T-helper 2 cell (primary cell): Measurements from ENCODE around the gene HOXC10.

Source experiments
- DNase-seq, 5 experiments: peaks; one replicate each; pipeline versions ENCODE4 v3.0.0 to v3.0.0-alpha.2; 2012 to 2022

HOXC10 gene

DNA sequence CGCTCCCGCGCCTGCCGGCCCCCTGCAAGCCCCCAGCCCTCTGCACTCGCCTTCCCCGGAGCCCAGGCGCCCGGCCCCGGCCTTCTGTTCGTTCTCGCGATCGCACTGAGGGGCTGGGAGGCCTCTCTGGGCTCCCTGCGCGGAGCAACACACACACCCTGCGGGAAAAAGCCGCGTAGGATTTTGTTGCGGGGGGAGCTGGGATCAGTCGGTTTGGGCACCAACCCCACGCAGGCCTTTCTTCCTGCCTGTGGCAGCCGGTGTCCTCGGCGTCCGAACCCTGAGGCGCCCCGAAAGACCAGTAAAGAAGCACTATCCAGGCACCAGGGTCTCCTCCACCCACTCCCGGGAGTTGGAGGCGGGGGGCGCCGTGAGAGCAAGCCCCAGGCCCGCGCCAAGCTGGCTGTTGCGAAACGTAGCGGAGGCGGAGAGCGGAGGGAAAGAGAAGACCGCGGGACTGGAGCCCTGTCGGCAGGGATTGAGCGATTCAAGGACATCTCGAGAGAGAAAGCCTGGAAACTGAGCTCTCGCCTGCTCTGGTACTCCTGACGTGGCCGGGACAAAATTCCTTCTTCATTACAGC, 46.0 kb downstream of the HOXC10 start:
- no peak for DNase-seq

DNA sequence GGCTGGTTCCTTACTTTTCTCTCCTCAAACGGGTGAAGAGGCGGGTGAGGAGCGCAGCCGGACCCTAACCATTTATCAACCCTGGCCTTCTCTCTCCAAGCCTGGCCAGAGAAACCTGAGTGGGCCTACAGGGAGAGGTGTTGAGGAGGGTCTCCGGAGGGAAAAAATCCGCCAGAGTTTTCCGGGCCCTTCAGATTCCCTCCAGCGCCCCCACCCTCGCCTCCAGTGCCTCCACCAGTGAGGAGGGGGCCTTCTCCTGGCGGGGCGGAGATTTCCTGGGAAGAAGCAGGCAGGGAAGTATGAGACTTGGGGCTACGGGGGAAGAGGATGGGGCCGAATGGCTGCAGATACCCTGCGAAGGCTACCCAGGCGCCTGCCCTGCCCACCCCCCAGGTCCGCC, 46.5 kb downstream of the HOXC10 start:
- DNase-seq: no peak

DNA sequence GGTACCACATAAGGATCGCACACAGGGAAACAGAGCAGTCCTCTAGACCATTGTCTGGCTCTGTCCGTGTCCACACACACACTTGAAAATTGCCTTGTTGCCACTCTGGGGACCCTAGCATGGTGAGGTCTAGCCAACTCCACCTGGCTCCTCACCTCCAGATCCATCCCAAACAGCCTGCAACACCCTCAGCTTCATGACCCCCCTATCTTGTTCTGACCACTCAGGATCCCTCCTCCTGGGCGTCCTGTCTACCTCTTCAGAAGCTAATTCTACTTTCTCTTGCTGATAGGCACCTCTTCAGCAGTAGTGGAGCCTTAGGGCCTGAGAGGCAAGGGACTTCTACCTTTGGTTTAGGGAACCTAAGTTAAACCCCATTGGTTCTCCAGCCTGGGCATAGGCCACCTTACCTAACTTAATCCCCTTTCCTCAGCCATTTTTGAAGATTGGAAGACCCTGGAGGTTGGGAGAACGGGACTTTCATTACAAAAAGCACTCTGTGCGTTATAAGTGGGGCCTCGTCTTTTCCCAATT, 47.2 kb downstream of the HOXC10 start:
- no peak for DNase-seq

DNA sequence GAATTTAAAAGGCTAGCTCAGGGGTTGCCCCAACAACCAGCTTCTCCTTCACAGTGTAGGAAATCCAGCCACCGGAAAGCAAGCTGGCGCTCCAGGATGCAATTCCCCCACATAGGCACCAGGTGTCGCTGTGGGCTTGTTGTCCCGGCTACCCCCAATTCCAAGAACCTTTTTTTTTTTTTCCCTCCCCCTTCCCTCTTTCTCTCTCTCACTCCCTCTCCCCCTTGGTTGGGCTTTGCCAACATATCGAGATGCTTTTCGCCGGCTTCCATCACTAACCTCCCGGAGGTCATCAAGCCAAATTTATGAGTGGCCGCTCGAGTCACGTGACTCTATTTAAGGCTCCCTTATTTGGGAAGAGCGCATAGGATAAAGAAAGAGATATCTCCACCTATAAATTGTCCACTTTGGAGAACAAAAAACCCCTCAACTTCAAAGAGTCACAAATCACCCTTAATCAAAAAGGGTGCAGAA, 47.7 kb downstream of the HOXC10 start, which contains the start of gene HOXC5:
TSS of gene HOXC5 (plus strand) at position 424 of the 474 bp plus-strand sequence. CDS start 73 bp downstream, outside the sequence.
- peak in 4 of 5 experiments; percentile 30 to 49 (median 40) for DNase-seq

DNA sequence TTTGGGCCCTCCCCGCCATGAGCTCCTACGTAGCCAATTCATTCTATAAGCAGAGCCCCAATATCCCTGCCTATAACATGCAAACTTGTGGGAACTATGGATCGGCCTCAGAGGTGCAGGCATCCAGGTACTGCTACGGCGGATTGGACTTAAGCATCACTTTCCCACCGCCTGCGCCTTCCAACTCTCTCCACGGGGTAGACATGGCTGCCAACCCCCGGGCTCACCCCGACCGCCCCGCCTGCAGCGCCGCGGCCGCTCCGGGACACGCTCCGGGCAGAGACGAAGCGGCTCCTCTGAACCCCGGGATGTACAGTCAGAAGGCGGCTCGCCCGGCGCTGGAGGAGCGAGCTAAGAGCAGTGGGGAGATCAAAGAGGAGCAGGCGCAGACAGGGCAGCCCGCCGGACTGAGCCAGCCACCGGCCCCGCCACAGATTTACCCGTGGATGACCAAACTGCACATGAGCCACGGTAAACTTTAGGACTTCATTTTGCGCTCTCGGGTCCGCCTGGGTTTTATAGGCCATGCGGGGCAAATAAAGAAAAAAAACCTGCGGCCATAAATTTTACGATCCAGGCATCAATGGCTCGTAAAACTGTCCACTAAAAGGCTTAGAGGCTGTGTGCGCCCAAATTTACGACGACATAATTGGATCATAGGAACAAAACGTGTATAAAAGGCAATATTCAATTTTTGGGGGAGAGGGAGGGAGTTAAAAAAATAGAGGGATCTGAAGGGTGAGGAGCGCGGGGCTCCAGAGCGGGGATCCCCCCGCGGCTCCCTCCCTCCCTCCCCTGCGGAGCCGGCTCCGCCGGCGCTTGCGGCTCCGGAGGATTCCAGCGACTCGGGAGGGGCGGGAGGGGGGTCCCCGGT, 48.4 kb downstream of the HOXC10 start:
- DNase-seq: no peak

DNA sequence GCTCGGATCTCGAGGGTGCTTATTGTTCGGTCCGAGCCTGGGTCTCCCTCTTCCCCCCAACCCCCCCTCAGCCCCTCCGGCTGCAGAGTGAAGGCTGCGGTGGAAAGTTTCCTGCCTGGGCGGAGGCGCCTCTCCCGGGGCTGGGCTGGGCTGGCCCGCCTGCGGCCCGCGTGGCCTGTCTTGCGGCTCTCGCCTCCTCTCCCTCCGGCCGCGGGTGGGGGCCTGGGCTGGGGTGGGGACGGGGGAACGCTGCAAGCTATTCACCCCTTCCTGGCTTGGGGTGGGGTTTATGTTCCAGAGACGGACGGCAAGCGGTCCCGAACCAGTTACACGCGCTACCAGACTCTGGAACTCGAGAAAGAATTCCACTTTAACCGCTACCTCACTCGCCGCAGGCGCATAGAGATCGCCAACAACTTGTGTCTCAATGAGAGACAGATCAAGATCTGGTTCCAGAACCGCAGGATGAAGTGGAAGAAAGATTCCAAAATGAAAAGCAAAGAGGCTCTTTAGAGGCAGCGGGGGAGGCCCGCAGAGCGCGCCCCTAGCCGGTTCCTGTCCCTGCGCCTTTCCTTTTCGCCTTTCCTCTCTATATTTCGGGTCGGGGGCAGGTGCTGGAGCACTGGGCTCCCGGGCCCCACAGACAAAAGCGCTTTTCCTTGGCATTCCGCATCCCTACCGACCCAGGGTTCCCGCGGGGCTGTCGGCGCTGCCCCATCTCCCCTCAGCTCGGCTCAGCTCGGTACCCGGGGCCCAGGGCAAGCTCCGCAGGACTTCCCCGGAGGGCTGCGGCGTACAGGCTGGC, 49.2 kb downstream of the HOXC10 start:
- DNase-seq: no peak

DNA sequence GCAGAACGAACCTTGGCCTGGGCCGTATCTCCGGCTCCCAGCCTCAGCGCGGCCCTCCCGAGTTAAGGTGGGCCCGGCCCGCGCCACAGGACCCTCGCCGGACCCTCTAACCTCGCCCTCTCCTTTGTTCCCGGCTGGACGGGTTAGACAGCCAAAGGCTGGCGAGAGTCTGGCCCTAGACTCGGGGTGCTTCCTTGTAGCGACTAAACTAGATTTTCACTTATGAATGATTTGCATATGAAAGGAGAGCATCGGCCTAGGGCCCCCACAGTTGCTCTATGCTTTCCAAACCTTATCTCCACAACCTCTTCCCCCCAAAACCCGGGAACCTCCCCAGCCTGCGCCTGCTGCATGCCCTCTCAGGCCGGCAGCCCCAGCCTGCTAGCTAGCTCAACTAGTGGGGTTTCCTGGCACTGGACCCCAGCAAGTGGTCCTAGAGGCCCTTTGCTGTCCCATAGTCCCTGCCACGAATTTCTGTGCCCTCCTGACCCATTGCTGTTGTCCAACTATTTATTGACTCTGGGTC, 49.9 kb downstream of the HOXC10 start:
- no peak for DNase-seq

DNA sequence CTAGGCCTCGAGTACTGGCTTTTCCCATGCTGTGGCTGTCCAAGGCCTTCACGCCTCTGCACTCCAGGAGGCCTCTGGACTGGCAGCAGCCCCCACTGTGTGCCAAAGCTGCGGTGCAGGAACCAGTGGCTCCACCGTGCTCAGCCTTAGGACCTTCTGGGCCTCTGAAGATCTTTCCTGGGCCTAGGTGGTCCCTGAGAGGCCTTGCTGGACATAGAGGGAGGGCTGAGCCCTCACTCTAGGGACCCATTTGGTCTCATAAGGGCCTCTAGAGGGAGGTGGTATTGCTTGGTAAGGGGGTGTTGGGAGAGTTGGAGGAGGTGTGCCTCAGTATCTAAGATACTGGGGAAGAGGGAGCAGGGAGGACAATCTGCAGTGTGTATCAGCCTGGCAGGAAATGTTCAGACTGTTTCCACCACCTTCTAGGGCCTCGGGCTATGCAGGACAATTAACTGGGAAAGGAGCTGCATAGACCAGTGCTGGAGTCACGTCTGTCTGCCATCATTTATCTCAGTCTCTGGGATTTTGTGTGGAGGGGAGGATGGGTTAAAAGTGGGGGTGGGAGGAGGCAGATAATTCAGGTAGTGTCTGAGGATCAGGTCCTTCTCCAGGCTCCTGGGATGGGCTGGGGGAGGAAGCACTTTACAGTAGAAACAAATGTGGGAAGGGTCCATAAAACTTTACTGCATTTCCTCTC, 50.8 kb downstream of the HOXC10 start:
- DNase-seq: no peak

DNA sequence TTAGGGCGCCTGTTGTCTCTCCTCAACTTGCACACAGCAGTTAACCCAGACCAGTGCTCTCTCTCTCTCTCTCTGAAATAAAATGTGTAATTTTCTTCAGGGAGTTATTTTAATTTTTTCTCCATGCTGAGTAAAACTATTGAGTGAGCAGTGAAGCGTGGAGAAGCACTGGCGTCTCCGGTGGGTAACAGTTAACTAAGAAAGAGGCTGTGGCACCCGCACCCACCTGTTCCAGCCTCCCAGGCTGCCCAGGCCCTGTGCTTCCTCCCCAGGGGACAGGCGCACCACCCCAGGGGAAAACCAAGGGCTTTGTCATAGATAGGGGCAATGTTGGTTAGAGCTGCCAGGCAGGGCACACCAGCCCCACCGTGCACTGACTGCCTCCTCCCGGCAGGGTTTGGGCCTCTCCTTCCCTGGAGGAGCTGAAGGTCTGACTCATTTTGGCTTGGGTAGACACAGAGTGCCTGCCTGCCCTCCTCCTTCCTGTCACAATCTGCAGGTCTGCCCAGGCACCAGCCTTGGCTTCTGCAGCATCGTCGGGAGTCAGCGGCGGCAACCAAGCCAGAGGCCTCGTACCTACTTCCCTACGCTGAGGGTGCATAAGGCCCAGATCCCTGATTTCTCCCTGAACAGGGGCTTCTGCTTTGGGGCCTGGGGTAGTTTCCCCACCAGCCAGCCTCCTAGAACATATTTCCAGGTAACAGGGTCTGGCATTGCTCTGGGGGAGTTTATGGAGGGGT, 51.8 kb downstream of the HOXC10 start:
- DNase-seq: no peak

DNA sequence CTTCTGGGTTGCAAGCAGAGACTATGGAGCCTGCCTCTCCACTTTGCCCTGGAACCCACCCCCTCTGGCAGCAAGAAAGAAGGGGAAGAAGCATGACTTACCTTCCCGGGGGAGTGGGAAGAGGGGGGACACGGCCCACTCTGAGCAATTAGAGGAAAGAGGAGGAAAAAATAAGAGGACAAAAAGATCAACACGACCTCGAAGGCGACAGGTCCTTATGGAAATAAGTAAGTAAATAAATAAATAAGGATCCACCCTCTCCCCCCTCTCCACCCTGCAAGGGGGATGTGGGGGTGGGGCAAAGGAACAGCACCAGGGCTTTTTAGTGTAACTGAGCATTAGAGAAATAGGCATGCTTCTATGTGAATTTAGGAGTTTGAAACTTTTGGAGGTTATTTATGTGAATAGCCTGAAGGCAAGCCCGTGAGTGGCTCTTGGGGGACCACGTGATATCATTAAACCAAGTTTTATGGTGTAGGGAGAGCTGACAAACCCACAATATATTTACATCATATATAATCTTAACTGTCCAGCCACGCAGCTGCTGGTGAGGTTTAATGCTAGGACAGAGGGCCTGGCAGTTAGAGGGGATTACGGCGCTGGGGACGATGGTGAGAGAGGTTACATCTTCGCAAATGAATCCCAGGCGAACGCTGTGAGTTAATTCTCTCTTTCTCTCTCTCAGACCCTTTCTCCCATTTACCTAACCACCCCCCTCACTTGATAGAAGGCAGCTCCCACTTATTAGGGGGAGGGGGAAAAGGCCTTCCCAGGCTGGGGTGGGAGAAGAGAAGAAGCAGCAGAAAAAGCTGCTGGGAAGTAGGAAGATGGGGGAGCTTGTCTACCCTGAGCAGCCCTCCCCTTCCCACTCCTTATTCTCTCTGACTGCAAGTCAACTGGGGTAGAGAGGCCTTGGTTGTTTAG, 52.7 kb downstream of the HOXC10 start:
- no peak for DNase-seq

DNA sequence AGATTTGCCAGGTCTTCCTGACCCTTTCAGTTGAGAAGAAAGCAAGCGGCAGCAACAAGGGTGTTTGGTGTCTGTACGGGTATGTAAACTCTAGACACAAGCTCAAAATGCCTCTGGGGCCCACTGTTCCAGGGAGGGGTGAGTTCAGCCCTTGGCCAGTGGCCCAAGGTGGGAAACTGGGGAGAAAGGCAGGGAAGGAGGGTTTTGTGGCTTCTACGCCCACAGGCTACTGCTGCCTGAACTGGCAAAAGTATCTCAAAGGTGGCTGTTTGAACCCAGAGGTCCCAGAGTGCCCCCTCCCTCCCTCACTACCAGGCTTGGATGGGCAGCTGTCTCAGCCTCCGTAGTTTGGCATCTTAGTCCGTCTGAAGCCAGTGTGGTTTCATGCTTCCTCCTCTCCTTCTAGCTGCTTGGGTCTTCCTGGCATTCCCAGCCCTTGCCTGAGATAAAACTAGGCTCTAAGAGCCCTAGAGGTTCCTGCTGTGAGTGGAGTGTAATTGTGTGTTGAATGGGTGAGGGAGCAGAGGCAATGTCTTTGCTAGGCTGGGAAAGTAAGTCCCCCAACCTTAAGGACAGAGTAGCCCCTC, 53.4 kb downstream of the HOXC10 start:
- DNase-seq: no peak

DNA sequence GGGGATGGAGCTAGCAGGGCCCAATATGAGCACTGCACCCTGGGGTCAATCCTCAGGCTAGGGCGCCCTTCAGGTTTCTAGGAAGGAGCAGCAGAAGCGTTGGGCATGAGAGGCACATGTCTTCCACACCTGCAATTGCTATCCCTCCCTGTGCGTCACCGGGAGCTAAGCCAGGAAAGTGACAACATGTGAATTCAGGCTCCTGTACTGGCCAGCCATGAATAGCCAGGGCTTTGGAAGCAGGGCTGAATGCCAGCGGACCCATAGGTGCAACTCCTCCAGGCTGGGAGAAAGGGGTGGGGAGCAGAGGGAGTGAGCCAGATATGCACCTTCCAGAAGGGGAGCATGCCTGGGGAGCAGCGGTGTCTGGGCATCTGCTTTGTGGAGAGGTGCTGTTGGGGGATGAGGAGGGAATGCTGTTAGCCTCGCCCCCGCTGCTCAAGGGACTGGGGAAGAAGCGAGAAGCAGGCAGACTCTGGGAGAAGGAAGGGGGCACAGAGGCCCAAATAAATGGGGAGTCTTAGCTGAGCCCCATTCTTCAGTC, 54.0 kb downstream of the HOXC10 start:
- no peak for DNase-seq

DNA sequence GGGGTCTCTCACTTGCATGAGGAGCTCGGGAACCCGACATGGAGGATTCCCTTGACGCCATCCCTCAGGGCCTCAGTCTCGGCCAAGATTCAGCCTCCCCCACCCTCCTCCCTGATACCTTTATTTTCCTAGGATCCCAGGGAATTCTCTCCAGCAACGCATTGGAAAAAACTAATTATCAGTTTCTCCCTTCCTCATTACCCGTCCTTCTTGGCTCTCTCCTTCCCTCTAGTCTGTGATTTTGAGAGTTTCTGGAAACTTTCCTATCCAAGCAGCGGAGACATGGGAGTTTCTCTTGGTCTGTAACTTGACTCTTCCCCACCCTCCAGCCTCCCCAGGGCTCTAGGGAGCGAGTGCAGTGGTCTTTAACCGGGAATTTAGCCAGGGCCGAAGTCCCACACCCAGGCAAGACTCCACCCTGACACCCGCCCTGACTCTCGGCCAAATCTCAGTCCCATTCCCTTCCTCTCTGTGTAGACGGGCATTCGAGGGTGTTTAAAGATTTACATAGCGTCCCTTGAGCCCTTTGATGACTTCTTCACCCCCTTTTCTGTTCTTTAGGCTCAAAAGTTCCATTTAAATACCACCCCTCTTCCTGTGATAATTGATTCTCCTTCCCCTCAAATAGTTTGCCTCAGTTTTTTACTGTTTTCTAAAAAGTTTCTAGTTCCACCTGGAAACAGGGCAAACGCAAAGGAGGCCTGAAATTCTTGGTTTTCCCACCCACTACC, 54.6 kb downstream of the HOXC10 start:
- DNase-seq: no peak
